Tibial artery (tissue), 4 donors: ENCODE results near the gene KAZN.

Experiments
- DNase-seq, 2 donors: peaks; one replicate each; pipeline ENCODE4 v3.0.0-alpha.2; 2019
- H3K27ac ChIP-seq, 2 donors: fragments of 200-600 bp; sonication (generic) in 1 of 2; 1 replicate in 1 of 2; 2 replicates in 1 of 2; pipeline ENCODE4 v1.5.1; 2018 to 2019; ENCODE audit warnings: mild to moderate bottlenecking in 1 of 2
- H3K27me3 ChIP-seq, 2 donors: fragments of 200-600 bp; sonication (generic) in 1 of 2; one replicate each; pipeline versions ENCODE4 v1.5.1 to v1.6.0; 2016 to 2019
- H3K36me3 ChIP-seq, 3 donors: fragments of 200-600 bp; sonication (generic) in 2 of 3; one replicate each; pipeline ENCODE4 v1.5.1; 2016 to 2019; ENCODE audit warnings: mild to moderate bottlenecking in 2 of 3
- H3K4me1 ChIP-seq, 4 donors: fragments of 200-600 bp; sonication (generic) in 2 of 4; 1 replicate in 3 of 4; 2 replicates in 1 of 4; pipeline ENCODE4 v1.5.1; 2016 to 2019
- H3K4me3 ChIP-seq, 2 donors: fragments of 200-600 bp; sonication (generic) in 1 of 2; 1 replicate in 1 of 2; 2 replicates in 1 of 2; pipeline ENCODE4 v1.5.1; 2018 to 2019; ENCODE audit warnings: mild to moderate bottlenecking in 2 of 2
- H3K9me3 ChIP-seq, 3 donors: fragments of 200-600 bp; sonication (generic) in 1 of 3; one replicate each; pipeline ENCODE4 v1.5.1; 2016 to 2019
- CTCF ChIP-seq, 2 experiments: fragments of 200-600 bp in 1 of 2; fragments of 450-650 bp in 1 of 2; IDR thresholded peaks; one replicate each; pipeline ENCODE4 v1.5.1; 2017 to 2019; ENCODE audit warnings: antibody characterized with exemption in 2 of 2, mild to moderate bottlenecking in 1 of 2, moderate library complexity in 1 of 2
- intact Hi-C: fragments of 100-400 bp; cut with DNase I; formaldehyde crosslinking; loops from one replicate; pipeline ENCODE4 v1.15.0; 2023; ENCODE audit warnings: low total_unique reads

Gene KAZN

GRCh38 chr1:14826731-14827326, 228.3 kb downstream of the KAZN start:
- H3K27ac ChIP-seq: no peak overlapping the region
- H3K4me3 ChIP-seq: no peak overlapping the region
- intact Hi-C loops: no loop called here
- no peaks in the 10 kb centered on the region for H3K27me3 ChIP-seq
- no peaks in the 10 kb centered on the region for H3K36me3 ChIP-seq
- TF ChIP-seq CTCF (IDR thresholded peaks at IDR 0.05): no peak
- no peak for DNase-seq
- H3K4me1 ChIP-seq: no peaks in the 10 kb centered on the region
- no peaks in the 10 kb centered on the region for H3K9me3 ChIP-seq

GRCh38 chr1:14827870-14828269, 229.4 kb downstream of the KAZN start:
- intact Hi-C loops: no loop called here
- no peak overlapping the region for H3K4me3 ChIP-seq
- DNase-seq: no peak
- no peaks in the 10 kb centered on the region for H3K27me3 ChIP-seq
- no peak overlapping the region for H3K27ac ChIP-seq
- no peaks in the 10 kb centered on the region for H3K4me1 ChIP-seq
- H3K9me3 ChIP-seq: no peaks in the 10 kb centered on the region
- no peak for TF ChIP-seq CTCF (IDR thresholded peaks at IDR 0.05)
- no peaks in the 10 kb centered on the region for H3K36me3 ChIP-seq

GRCh38 chr1:14828665-14829064, 230.2 kb downstream of the KAZN start:
- no peak for DNase-seq
- Histone ChIP-seq H3K4me1 (no peaks in the 10 kb centered on the region), H3K9me3 (no peaks in the 10 kb centered on the region), H3K27ac (no peak overlapping the region), H3K36me3 (no peaks in the 10 kb centered on the region), H3K27me3 (no peaks in the 10 kb centered on the region), H3K4me3 (no peak overlapping the region)
- intact Hi-C loops: no loop called here
- TF ChIP-seq CTCF (IDR thresholded peaks at IDR 0.05): no peak

- Histone ChIP-seq H3K4me3 (no peak overlapping the region), H3K27me3 (no peaks in the 10 kb centered on the region), H3K4me1 (no peaks in the 10 kb centered on the region), H3K27ac (no peak overlapping the region), H3K36me3 (no peaks in the 10 kb centered on the region), H3K9me3 (no peaks in the 10 kb centered on the region)
- no peak for TF ChIP-seq CTCF (IDR thresholded peaks at IDR 0.05)
- intact Hi-C loops: no loop called here
- DNase-seq: no peak
Measured at GRCh38 chr1:14835725-14836124, 237.2 kb downstream of the KAZN start.

GRCh38 chr1:14836426-14837140, 238.1 kb downstream of the KAZN start:
- intact Hi-C loops: no loop called here
- no peak overlapping the region for H3K4me3 ChIP-seq
- no peak overlapping the region for H3K27ac ChIP-seq
- TF ChIP-seq CTCF (IDR thresholded peaks at IDR 0.05): no peak
- no peaks in the 10 kb centered on the region for H3K4me1 ChIP-seq
- H3K36me3 ChIP-seq: no peaks in the 10 kb centered on the region
- peaks cover 0 to 3% (median 3%) of the 10 kb centered on the region in 3 donors for H3K9me3 ChIP-seq
- no peaks in the 10 kb centered on the region for H3K27me3 ChIP-seq
- DNase-seq: no peak
